Urinary bladder (tissue), 4 donors: ENCODE data around the gene CTSF. TPM values are rescaled to one million over a fixed set of nuclear protein-coding genes. Genes with fewer than 3 reads are reported as not detected.

Experiments used
- DNase-seq: peaks from one replicate; pipeline ENCODE4 v3.0.0-alpha.2; 2015; ENCODE audit errors: extremely low spot score
- H3K27ac ChIP-seq: one replicate; pipeline ENCODE4 v1.5.1; 2013; ENCODE audit warnings: low read depth, mild to moderate bottlenecking, moderate library complexity
- H3K36me3 ChIP-seq: one replicate; pipeline ENCODE4 v1.6.1; 2013; ENCODE audit warnings: mild to moderate bottlenecking, moderate library complexity; ENCODE audit not compliant: insufficient read depth
- H3K4me1 ChIP-seq: one replicate; pipeline ENCODE4 v1.6.1; 2013; ENCODE audit warnings: mild to moderate bottlenecking, moderate library complexity; ENCODE audit not compliant: insufficient read depth
- H3K4me3 ChIP-seq: one replicate; pipeline ENCODE4 v1.5.1; 2013; ENCODE audit warnings: low read depth, low read length
- WGBS: extraction: QIAGEN DNeasy Blood & Tissue Kit; methylation state at CpG from one replicate; pipeline ENCODE4 v1.1.7; 2013; 5-methylcytosine and 5-hydroxymethylcytosine counted together
- polyA plus RNA-seq: library from polyadenylated mRNA; stranded (reverse); fragments of 200-250 nt; gene quantifications from one replicate; pipeline ENCODE4 v1.2.3, GENCODE V29; 2013
- total RNA-seq: library from RNA; depleted of rRNA; stranded (reverse); fragments of >200 nt; gene quantifications from one replicate; pipeline ENCODE4 v1.2.3, GENCODE V29; 2014
- donor health status: healthy with polysubstance abuse.
- donor health status: healthy.

Gene CTSF
- total and polyA plus RNA-seq, 2 donors, result 22.8 to 92.1 TPM

DNA sequence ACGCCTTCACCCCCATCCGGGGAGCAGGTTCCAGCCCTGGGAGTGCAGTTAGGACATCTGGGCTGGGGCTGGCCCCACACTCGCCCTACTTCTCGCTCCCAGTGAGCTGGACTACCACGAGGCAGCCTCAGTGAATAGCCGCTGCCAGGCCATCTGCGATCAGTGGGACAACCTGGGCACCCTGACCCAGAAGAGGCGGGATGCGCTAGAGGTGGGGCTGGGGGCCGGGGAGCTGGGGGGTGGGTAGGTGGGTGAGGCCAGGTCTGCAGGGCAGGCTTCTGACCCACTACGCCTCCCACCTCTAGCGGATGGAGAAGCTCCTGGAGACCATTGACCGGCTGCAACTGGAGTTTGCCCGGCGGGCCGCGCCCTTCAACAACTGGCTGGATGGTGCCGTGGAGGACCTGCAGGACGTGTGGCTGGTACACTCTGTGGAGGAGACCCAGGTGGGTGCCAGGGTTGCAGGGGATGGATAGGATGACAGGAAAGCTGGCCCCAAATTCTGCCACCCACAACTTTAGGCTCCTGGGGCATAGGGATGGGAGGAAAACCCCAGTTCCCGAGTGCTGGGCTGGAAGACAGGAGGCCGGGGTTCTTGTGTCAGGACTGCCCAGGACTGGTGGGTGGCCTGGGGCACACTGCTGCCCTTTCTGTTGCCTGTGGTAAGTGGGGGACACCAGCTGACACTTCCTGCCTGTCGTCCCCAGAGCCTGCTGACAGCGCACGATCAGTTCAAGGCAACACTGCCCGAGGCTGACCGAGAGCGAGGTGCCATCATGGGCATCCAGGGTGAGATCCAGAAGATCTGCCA, 8.3 kb downstream of the CTSF start:
- 81% methylated on average over 27 of the region's 27 CpGs for WGBS
- Histone ChIP-seq H3K4me1 (no peaks in the 10 kb centered on the region), H3K27ac (no peak overlapping the region), H3K36me3 (no peaks in the 10 kb centered on the region), H3K4me3 (no peak overlapping the region)
- no peak for DNase-seq

DNA sequence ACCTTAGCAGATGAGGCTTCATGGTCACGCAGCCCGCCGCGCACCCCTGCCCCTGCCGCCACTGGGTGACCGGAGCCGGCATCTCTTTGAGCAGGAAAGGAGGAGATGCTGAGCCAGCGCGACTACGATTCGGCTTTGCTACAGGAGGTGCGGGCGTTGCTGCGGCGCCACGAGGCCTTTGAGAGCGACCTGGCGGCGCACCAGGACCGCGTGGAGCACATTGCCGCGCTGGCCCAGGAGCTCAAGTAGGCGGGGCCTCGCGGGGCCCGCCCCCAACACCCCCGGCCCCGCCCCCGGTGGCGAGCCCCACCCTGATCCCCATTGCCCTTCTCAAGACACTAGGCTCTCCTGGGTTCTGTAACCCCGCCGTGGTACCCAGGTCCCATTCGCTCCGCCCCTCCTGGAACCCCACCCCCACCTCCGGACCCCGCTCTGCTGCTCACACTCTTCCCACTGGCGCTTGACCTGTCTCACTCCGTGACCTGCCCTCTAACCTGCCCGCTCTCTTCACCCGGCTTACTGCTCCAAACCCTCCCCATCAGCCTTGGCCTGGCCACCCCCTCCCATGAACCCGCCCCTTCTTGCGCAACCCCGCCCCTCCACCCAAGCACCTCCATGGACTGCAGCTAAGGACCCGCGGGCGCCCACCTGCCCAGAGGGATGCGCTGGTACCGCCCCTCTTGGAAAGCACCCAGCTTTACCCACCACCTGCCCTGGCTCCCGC, 9.1 kb downstream of the CTSF start:
- WGBS, result 14% methylated on average over 50 of the region's 50 CpGs
- no peak overlapping the region for H3K4me3 ChIP-seq
- H3K4me1 ChIP-seq, result no peaks in the 10 kb centered on the region
- DNase-seq, result no peak
- no peaks in the 10 kb centered on the region for H3K36me3 ChIP-seq
- H3K27ac ChIP-seq, result no peak overlapping the region

- Histone ChIP-seq H3K4me3 (no peak overlapping the region), H3K4me1 (no peaks in the 10 kb centered on the region), H3K27ac (no peak overlapping the region), H3K36me3 (no peaks in the 10 kb centered on the region)
- DNase-seq, result no peak
- WGBS, result 91% methylated on average over 24 of the region's 24 CpGs
Observed at GRCh38 chr11:66557733-66558326, 10.6 kb downstream of the CTSF start.

- no peak overlapping the region for H3K4me3 ChIP-seq
- H3K27ac ChIP-seq, result no peak overlapping the region
- 87% methylated on average over 7 of the region's 7 CpGs for WGBS
- H3K4me1 ChIP-seq, result no peaks in the 10 kb centered on the region
- no peak for DNase-seq
- H3K36me3 ChIP-seq, result no peaks in the 10 kb centered on the region
Observed at GRCh38 chr11:66556086-66556485, 12.3 kb downstream of the CTSF start.

GRCh38 chr11:66555416-66555815, 13.0 kb downstream of the CTSF start:
- Histone ChIP-seq H3K36me3 (no peaks in the 10 kb centered on the region), H3K4me3 (no peak overlapping the region), H3K4me1 (no peaks in the 10 kb centered on the region), H3K27ac (no peak overlapping the region)
- no peak for DNase-seq
- 72% methylated on average over 3 of the region's 3 CpGs for whole genome bisulfite sequencing

DNA sequence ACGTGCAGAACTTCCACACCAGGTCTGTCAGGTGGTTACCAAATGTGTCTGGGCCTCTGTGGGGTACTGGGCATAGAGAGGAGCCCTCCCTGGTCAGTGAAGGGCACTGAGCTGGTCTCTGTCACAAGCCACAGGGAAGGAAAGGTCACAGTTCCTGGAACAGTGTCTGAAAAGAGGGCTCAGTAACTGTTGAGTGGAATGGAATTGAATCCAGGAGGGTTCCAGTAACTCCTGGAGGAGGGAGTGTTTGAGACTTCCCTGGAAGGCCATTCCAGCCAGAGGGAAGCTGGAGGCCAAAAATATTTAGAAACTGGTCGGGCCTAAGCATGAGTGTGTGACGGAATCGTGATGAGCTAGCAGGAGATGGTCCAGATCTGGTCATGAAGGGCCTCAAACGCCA, 13.8 kb downstream of the CTSF start:
- H3K4me1 ChIP-seq, result no peaks in the 10 kb centered on the region
- no peak overlapping the region for H3K4me3 ChIP-seq
- no peaks in the 10 kb centered on the region for H3K36me3 ChIP-seq
- H3K27ac ChIP-seq, result no peak overlapping the region
- WGBS, result 74% methylated on average over 5 of the region's 5 CpGs
- DNase-seq, result no peak

DNA sequence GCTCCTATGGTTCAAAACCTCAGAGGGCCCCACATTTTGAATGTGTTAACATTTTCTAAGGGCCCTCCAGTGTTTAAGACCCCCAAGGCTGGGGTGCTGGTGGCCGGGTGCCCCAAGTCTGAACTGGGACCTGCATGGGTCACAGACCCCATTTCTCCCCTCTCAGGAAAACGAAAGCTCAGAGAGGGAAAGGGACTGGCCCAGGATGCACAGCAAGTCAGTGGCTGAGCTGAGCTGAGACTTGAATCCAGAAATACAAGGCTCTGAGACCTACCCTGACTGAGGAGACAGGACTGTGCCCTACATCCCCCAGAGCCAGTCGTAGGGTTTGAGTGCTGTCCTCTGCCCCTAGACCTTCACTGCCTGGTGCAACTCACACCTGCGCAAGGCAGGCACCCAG, 17.5 kb downstream of the CTSF start:
- no peak overlapping the region for H3K27ac ChIP-seq
- WGBS, result 83% methylated on average over 4 of the region's 4 CpGs
- H3K4me1 ChIP-seq, result no peaks in the 10 kb centered on the region

DNA sequence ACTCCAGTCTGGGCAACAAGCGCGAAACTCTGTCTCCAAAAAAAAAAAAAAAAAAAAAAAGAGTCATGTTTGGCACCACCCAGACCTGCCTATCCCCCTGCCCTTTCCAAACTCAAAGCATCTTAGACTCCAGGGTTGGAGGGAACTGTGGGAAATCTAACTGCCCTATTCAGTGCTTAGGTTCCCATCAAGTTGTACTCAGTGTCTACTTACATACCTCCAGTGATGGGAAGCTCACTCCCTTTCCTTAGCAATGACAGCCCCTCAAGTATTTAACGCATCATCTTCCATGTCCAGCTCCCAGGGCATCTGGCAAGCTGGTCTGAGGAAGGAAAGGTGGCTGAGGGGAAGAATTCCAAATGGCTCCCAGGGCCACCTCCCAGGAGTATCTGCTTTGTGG, 18.7 kb downstream of the CTSF start:
- no peak for DNase-seq
- Histone ChIP-seq H3K27ac (no peak overlapping the region), H3K36me3 (no peaks in the 10 kb centered on the region), H3K4me3 (no peak overlapping the region), H3K4me1 (no peaks in the 10 kb centered on the region)
- WGBS, result 92% methylated on average over 3 of the region's 3 CpGs

More for the DNA sequence above, 17.5 kb downstream of the CTSF start:
- H3K36me3 ChIP-seq, result no peaks in the 10 kb centered on the region
- H3K4me3 ChIP-seq, result no peak overlapping the region
- DNase-seq, result no peak

DNA sequence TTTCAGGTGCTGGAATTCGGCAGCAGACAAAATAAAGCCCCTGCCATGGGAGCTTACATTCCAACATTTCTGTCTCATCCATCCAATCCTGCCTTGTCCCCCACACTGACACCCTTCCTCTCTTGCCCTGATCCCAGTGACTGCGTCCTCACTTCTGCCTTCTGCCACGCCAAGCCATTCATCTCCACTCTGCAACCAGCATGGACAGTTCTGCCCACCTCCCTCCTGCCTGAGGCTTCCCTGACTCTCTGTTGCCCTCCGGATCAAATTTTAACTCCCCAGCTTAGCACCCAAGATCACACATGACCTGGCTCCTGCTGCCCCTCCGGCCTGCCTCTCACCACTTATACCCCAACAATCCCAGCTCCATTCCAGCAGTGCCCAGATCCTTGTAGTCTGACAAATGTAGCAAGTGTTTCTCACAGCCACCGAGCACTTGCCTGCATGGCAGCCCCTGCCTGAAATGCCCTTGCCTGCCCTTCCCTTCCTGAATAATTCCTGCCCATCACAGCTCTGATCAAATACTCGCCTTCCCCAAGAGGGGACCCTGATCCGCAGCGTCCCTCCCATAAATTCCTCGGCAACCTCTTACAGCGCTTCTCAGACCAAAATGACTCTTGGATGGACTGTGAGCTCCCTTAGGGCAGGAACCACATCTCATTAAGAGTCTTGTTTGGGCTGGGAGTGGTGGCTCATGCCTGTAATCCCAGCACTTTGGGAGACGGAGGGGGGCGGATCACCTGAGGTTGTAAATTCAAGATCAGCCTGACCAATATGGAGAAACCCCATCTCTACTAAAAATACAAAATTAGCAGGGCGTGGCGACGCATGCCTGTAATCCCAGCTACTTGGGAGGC, 19.4 kb downstream of the CTSF start:
- WGBS, result 51% methylated on average over 16 of the region's 16 CpGs
- H3K4me1 ChIP-seq, result no peaks in the 10 kb centered on the region
- DNase-seq, result no peak

GRCh38 chr11:66548041-66548440, 20.4 kb downstream of the CTSF start:
- Histone ChIP-seq H3K4me3 (no peak overlapping the region), H3K4me1 (no peaks in the 10 kb centered on the region), H3K27ac (no peak overlapping the region), H3K36me3 (peaks cover 3% of the 10 kb centered on the region)
- no peak for DNase-seq
- 43% methylated on average over 11 of the region's 11 CpGs for WGBS

More for the DNA sequence above, 19.4 kb downstream of the CTSF start:
- Histone ChIP-seq H3K4me3 (no peak overlapping the region), H3K36me3 (no peaks in the 10 kb centered on the region), H3K27ac (no peak overlapping the region)

GRCh38 chr11:66547662-66548009, 20.8 kb downstream of the CTSF start:
- 39% methylated on average over 5 of the region's 5 CpGs for WGBS
- DNase-seq, result no peak
- Histone ChIP-seq H3K4me3 (no peak overlapping the region), H3K36me3 (peaks cover 3% of the 10 kb centered on the region), H3K4me1 (no peaks in the 10 kb centered on the region), H3K27ac (no peak overlapping the region)

DNA sequence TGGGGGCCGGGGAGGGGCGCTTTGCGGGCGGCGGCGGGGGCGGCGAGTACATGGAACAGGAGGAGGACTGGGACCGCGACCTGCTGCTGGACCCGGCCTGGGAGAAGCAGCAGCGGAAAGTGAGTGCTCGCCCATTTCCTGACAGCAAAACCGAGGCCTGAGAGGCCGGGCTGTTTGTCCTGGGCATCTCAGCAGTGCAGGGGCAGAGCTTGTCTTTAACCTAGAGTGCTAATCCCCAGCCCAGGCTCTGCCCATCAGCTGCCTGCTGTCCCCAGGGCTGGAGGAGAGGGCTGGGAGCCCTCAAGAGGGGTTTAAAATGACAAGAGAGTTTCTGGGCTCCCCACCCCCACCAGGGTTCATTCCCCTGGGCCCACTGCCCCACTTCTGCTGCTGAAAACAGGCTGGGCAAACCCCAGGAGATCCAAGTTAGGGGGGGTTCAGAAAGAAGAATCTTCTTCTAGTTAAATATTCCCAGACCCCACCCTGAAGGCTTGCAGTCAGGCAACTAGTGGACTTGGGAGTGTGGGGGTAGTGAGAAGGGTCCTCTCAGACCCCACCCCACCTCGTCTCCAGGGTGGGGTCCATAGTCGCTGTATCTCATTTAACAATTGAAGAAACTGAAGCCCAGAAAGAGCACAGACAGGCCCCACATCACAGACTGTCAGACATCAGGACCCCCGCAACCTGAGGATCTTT, 21.3 kb downstream of the CTSF start:
- H3K4me3 ChIP-seq, result no peak overlapping the region
- no peak for DNase-seq
- 25% methylated on average over 18 of the region's 18 CpGs for WGBS
- no peak overlapping the region for H3K27ac ChIP-seq
- peaks cover 3% of the 10 kb centered on the region for H3K36me3 ChIP-seq
- no peaks in the 10 kb centered on the region for H3K4me1 ChIP-seq
